SK-N-SH (cell line): ENCODE measurements around the gene SP9.

ENCODE experiments used
- CHD2 ChIP-seq: fragments of 150-350 bp; IDR thresholded peaks from 2 replicates; pipeline ENCODE4 v1.6.1; 2018; ENCODE audit warnings: low read length; ENCODE audit not compliant: partially characterized antibody
- EP300 ChIP-seq, 2 experiments: IDR thresholded peaks; 2 replicates each; pipeline versions ENCODE4 v1.4.0 to v1.6.1; 2012; ENCODE audit warnings: borderline replicate concordance in 1 of 2, low read depth in 1 of 2, low read length in 1 of 2
- GABPA ChIP-seq: IDR thresholded peaks from 2 replicates; pipeline ENCODE4 v1.4.0; 2012; ENCODE audit warnings: low read depth, mild to moderate bottlenecking
- JUND ChIP-seq: IDR thresholded peaks from 2 replicates; pipeline ENCODE4 v1.4.0; 2012
- RAD21 ChIP-seq: IDR thresholded peaks from 2 replicates; pipeline ENCODE4 v1.6.1; 2012; ENCODE audit warnings: mild to moderate bottlenecking, low read length
- SMC3 ChIP-seq: IDR thresholded peaks from 2 replicates; pipeline ENCODE4 v1.6.1; 2012; ENCODE audit warnings: low read depth, low read length, improper control_type of control experiment
- TAF1 ChIP-seq: IDR thresholded peaks from 2 replicates; pipeline ENCODE4 v1.6.1; 2012; ENCODE audit warnings: low read depth, mild to moderate bottlenecking, low read length, moderate library complexity, borderline replicate concordance
- TF ChIP-seq, protein P1 (sequence below): fragments of 200-600 bp; sonication (generic); IDR thresholded peaks from 2 replicates; pipeline ENCODE4 v1.6.1; 2017; ENCODE audit warnings: antibody characterized with exemption, mild to moderate bottlenecking, moderate library complexity
- TF ChIP-seq, protein P2 (sequence below): IDR thresholded peaks from 2 replicates; pipeline ENCODE4 v1.4.0; 2012; ENCODE audit warnings: low read depth, borderline replicate concordance

DNA sequence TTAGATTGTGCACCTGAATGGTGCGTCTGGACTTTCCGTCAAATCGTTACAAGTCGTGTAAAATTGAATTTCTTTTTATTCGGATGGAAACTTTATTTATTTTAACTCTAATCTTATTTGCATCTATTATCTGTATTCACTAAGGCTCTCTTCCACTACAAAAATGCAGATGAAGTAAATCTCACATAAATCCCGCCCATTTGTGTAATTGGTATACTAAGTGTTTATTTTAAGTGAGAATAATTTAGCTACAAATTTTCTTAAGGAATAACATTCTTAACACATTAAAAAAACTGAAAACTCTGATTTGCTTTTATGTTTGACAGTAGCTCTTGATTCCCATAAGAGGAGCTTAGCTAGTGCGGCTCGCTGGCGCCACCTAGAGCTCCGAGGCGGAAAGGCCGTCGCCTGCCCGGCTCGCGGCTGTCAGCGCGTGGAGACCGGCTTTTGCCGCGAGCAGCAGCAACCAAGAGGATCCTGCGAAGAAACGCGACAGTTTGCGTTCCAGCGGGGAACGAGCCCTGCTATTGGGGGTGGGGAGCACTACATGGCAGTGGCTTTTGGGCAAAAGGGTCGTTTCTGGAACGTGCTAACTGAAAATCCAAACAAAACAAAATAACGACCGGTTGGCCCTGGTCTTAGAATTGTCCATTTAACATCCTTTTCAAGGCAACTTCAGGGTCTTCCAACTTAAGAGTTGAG is 6.7 kb downstream of the SP9 start:
- TF ChIP-seq, protein P1, sequence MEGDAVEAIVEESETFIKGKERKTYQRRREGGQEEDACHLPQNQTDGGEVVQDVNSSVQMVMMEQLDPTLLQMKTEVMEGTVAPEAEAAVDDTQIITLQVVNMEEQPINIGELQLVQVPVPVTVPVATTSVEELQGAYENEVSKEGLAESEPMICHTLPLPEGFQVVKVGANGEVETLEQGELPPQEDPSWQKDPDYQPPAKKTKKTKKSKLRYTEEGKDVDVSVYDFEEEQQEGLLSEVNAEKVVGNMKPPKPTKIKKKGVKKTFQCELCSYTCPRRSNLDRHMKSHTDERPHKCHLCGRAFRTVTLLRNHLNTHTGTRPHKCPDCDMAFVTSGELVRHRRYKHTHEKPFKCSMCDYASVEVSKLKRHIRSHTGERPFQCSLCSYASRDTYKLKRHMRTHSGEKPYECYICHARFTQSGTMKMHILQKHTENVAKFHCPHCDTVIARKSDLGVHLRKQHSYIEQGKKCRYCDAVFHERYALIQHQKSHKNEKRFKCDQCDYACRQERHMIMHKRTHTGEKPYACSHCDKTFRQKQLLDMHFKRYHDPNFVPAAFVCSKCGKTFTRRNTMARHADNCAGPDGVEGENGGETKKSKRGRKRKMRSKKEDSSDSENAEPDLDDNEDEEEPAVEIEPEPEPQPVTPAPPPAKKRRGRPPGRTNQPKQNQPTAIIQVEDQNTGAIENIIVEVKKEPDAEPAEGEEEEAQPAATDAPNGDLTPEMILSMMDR, result peak; percentile 99
- no peak for TF ChIP-seq JUND
- TF ChIP-seq RAD21, result peak; percentile 96
- TF ChIP-seq CHD2, result peak; percentile 33
- no peak for TF ChIP-seq EP300 (IDR thresholded peaks at IDR 0.05; ENCODE audit: borderline replicate concordance in 1 of 2, low read depth in 1 of 2, low read length in 1 of 2)
- TF ChIP-seq GABPA, result no peak
- TF ChIP-seq, protein P2, sequence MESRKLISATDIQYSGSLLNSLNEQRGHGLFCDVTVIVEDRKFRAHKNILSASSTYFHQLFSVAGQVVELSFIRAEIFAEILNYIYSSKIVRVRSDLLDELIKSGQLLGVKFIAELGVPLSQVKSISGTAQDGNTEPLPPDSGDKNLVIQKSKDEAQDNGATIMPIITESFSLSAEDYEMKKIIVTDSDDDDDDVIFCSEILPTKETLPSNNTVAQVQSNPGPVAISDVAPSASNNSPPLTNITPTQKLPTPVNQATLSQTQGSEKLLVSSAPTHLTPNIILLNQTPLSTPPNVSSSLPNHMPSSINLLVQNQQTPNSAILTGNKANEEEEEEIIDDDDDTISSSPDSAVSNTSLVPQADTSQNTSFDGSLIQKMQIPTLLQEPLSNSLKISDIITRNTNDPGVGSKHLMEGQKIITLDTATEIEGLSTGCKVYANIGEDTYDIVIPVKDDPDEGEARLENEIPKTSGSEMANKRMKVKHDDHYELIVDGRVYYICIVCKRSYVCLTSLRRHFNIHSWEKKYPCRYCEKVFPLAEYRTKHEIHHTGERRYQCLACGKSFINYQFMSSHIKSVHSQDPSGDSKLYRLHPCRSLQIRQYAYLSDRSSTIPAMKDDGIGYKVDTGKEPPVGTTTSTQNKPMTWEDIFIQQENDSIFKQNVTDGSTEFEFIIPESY, result no peak
- peak; percentile 74; the same call in 1 of the 2 replicates for TF ChIP-seq SMC3
- no peak for TF ChIP-seq TAF1
